ENCODE measurements around the gene SMG6.

DNA sequence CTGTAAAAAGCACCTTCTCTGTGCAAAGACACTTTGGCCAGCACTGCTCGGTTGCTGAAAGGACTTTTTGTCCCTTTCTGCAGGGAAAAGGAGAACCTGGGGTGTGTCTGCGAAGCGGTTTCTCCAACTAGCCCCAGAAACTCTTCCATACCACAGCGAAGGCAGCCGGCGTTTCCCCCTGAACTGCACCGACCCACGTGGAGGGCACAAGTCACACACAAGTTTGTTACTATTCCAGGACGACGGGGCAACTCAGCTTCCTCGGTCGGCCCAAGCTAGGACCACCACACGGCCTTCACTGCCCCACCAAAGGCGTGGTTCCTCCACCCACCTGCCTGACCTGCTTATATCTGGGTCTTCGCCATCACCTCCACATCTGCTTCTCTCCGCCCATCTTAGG, 280.3 kb downstream of the SMG6 start:
- TF ChIP-seq, protein P1, sequence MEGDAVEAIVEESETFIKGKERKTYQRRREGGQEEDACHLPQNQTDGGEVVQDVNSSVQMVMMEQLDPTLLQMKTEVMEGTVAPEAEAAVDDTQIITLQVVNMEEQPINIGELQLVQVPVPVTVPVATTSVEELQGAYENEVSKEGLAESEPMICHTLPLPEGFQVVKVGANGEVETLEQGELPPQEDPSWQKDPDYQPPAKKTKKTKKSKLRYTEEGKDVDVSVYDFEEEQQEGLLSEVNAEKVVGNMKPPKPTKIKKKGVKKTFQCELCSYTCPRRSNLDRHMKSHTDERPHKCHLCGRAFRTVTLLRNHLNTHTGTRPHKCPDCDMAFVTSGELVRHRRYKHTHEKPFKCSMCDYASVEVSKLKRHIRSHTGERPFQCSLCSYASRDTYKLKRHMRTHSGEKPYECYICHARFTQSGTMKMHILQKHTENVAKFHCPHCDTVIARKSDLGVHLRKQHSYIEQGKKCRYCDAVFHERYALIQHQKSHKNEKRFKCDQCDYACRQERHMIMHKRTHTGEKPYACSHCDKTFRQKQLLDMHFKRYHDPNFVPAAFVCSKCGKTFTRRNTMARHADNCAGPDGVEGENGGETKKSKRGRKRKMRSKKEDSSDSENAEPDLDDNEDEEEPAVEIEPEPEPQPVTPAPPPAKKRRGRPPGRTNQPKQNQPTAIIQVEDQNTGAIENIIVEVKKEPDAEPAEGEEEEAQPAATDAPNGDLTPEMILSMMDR (IDR thresholded peaks at IDR 0.05), result no peak
- no peak for TF ChIP-seq POLR2A (IDR thresholded peaks at IDR 0.05)
